HL-60 (cell line): ENCODE measurements around the gene PKP1.

Experiments
- DNase-seq, 2 experiments: peaks; one replicate each; pipeline ENCODE4 v3.0.0-alpha.2; 2010 to 2020; ENCODE audit warnings: low read depth in 1 of 2, low spot score in 1 of 2
- H3K27ac ChIP-seq: fragments of 250-450 bp; sonication (Bioruptor Pico); replicated peaks from 2 replicates; pipeline ENCODE4 v1.5.1; 2020; ENCODE audit warnings: mild to moderate bottlenecking, moderate library complexity
- H3K27me3 ChIP-seq: fragments of 250-450 bp; sonication (Bioruptor Pico); 2 replicates; pipeline ENCODE4 v1.5.1; 2021; ENCODE audit warnings: mild to moderate bottlenecking, moderate library complexity; ENCODE audit not compliant: insufficient read depth, poor library complexity, severe bottlenecking
- H3K4me3 ChIP-seq: replicated peaks from 2 replicates; pipeline ENCODE4 v1.5.1; 2011; ENCODE audit warnings: mild to moderate bottlenecking, control low read depth, low read length; ENCODE audit not compliant: insufficient read depth
- GABPA ChIP-seq: IDR thresholded peaks from 2 replicates; pipeline ENCODE4 v1.6.1; 2012; ENCODE audit warnings: low read depth
- POLR2AphosphoS5 ChIP-seq: IDR thresholded peaks from 2 replicates; pipeline ENCODE4 v1.6.1; 2012; ENCODE audit warnings: low read depth
- SPI1 ChIP-seq: IDR thresholded peaks from 2 replicates; pipeline ENCODE4 v1.6.1; 2012; ENCODE audit warnings: low read depth, mild to moderate bottlenecking, borderline replicate concordance
- TF ChIP-seq, protein P1 (sequence below): IDR thresholded peaks from one replicate; pipeline ENCODE4 v1.5.1; 2011; ENCODE audit warnings: low read length, control low read depth, inconsistent platforms; ENCODE audit not compliant: insufficient read depth
- TF ChIP-seq, protein P2 (sequence below): IDR thresholded peaks from 2 replicates; pipeline ENCODE4 v1.6.1; 2012; ENCODE audit warnings: low read depth; ENCODE audit not compliant: insufficient replicate concordance

Gene PKP1

DNA sequence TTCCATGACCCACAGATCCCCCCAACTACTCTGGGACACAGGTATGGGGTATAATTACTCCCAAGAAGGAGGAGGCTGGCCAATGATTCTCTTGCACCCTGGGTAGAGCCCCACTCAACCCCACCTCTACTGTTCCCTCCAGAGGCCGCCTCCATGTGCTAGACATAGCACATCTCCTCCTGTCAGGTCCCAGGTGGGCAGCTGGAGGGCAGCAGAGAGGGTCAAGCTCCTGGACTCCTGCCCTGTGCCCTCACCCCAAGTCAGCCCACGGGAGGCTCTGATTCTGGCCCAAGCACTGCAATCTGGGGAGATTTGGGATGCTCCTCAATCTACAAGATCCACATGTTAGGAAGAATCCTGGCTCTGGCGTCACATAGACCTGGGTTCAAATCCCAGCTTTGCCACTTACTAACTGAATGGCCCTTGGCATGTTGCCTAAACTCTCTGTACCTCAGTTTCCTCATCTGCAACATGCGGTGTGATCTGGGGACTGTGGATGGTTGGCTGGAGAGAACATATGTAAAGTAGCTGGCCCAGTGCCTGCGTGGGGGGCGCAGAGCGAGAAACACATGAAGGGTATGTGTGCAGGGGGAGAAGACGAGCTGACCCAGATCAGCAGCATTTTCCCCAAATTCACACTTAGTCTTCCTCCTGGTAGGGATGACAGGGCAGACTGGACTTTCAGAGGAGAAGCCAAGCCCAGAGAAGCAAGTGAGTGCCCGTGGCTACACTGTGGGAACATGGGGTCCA, 71.0 kb downstream of the PKP1 start:
- DNase-seq = no peak
- Histone ChIP-seq H3K27ac (no peak overlapping the region), H3K27me3 (no peaks in the 10 kb centered on the region), H3K4me3 (no peak overlapping the region)
- TF ChIP-seq, protein P1, sequence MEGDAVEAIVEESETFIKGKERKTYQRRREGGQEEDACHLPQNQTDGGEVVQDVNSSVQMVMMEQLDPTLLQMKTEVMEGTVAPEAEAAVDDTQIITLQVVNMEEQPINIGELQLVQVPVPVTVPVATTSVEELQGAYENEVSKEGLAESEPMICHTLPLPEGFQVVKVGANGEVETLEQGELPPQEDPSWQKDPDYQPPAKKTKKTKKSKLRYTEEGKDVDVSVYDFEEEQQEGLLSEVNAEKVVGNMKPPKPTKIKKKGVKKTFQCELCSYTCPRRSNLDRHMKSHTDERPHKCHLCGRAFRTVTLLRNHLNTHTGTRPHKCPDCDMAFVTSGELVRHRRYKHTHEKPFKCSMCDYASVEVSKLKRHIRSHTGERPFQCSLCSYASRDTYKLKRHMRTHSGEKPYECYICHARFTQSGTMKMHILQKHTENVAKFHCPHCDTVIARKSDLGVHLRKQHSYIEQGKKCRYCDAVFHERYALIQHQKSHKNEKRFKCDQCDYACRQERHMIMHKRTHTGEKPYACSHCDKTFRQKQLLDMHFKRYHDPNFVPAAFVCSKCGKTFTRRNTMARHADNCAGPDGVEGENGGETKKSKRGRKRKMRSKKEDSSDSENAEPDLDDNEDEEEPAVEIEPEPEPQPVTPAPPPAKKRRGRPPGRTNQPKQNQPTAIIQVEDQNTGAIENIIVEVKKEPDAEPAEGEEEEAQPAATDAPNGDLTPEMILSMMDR = no peak
- TF ChIP-seq SPI1 (no peak), POLR2AphosphoS5 (no peak), GABPA (no peak)
- TF ChIP-seq, protein P2, sequence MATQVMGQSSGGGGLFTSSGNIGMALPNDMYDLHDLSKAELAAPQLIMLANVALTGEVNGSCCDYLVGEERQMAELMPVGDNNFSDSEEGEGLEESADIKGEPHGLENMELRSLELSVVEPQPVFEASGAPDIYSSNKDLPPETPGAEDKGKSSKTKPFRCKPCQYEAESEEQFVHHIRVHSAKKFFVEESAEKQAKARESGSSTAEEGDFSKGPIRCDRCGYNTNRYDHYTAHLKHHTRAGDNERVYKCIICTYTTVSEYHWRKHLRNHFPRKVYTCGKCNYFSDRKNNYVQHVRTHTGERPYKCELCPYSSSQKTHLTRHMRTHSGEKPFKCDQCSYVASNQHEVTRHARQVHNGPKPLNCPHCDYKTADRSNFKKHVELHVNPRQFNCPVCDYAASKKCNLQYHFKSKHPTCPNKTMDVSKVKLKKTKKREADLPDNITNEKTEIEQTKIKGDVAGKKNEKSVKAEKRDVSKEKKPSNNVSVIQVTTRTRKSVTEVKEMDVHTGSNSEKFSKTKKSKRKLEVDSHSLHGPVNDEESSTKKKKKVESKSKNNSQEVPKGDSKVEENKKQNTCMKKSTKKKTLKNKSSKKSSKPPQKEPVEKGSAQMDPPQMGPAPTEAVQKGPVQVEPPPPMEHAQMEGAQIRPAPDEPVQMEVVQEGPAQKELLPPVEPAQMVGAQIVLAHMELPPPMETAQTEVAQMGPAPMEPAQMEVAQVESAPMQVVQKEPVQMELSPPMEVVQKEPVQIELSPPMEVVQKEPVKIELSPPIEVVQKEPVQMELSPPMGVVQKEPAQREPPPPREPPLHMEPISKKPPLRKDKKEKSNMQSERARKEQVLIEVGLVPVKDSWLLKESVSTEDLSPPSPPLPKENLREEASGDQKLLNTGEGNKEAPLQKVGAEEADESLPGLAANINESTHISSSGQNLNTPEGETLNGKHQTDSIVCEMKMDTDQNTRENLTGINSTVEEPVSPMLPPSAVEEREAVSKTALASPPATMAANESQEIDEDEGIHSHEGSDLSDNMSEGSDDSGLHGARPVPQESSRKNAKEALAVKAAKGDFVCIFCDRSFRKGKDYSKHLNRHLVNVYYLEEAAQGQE = no peak

DNA sequence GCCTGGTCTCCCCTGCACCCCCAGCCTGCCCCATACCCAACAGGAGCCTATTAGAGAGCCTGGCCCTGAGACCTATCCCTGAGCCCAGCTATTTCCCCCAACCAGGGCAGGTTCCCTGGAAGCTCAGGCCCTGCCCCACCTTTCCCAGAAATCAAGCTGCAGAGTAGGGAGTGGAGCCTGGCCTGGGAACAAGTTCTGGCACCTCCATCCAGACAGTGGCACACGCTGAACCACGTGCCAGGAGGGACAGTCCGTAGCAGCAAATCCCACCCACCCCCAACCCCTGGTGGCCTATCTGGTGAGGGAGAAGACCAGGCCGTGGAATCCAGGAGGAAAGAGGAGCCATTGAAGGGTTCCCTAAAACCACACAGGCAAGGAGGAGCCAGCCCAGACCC, 71.6 kb downstream of the PKP1 start:
- TF ChIP-seq, protein P2 = no peak
- TF ChIP-seq POLR2AphosphoS5 (no peak), SPI1 (no peak), GABPA (no peak)
- TF ChIP-seq, protein P1 = no peak
- Histone ChIP-seq H3K4me3 (no peak overlapping the region), H3K27me3 (no peaks in the 10 kb centered on the region), H3K27ac (no peak overlapping the region)
- no peak for DNase-seq

DNA sequence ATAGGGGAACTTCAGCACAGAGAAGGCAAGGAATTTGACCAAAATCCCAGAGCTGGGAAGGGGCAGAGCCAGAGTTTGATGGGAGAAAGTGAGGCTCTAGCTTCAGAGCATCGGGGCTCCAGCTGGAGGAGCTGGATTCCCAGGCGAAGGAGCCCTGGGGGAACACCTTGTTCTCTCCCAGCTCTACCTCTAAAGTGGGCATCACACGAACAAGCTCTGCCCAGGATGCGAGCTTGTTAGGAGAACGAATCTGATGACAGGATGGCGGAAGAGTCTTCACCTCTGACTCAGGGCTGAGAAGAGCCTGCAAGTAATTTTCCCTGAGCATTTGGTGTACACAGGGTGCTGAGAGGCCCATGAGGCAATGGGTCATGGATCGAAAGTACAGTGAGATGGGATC, 72.2 kb downstream of the PKP1 start:
- Histone ChIP-seq H3K27me3 (no peaks in the 10 kb centered on the region), H3K4me3 (no peak overlapping the region), H3K27ac (no peak overlapping the region)
- no peak for DNase-seq
- TF ChIP-seq, protein P2 = no peak
- no peak for TF ChIP-seq POLR2AphosphoS5
- TF ChIP-seq, protein P1 = no peak
- TF ChIP-seq GABPA = no peak
- TF ChIP-seq SPI1 = no peak
